MM.1S (cell line): Measurements from ENCODE around the gene PTPRG.

Experiments used
- DNase-seq: peaks from one replicate; pipeline ENCODE4 v3.0.0-alpha.2; 2015
- H2AFZ ChIP-seq: fragments of 300-600 bp; sonication (generic); 2 replicates; pipeline ENCODE4 v1.6.0; 2016; ENCODE audit warnings: antibody characterized with exemption, low read length
- H3F3A ChIP-seq: fragments of 300-600 bp; sonication (generic); 2 replicates; pipeline ENCODE4 v1.6.1; 2016; ENCODE audit warnings: mild to moderate bottlenecking, antibody characterized with exemption, low read length, moderate library complexity, mixed read lengths; ENCODE audit not compliant: insufficient read depth
- H3K27ac ChIP-seq: fragments of 300-600 bp; sonication (generic); 2 replicates; pipeline ENCODE4 v1.5.1; 2016; ENCODE audit warnings: mild to moderate bottlenecking, low read length
- H3K27me3 ChIP-seq: fragments of 300-600 bp; sonication (generic); replicated peaks from 2 replicates; pipeline ENCODE4 v1.6.0; 2016; ENCODE audit warnings: low read length; ENCODE audit not compliant: insufficient read depth
- H3K36me3 ChIP-seq: fragments of 300-600 bp; sonication (generic); replicated peaks from 2 replicates; pipeline ENCODE4 v1.6.1; 2016; ENCODE audit warnings: mild to moderate bottlenecking, low read length, mixed read lengths; ENCODE audit not compliant: insufficient read depth
- H3K4me1 ChIP-seq: fragments of 300-600 bp; sonication (generic); 2 replicates; pipeline ENCODE4 v1.6.1; 2016; ENCODE audit warnings: low read length, mixed read lengths
- H3K4me2 ChIP-seq: fragments of 300-600 bp; sonication (generic); 2 replicates; pipeline ENCODE4 v1.6.0; 2016; ENCODE audit warnings: low read depth, low read length
- H3K4me3 ChIP-seq: fragments of 300-600 bp; sonication (generic); 2 replicates; pipeline ENCODE4 v1.5.1; 2016; ENCODE audit warnings: low read length, mixed read lengths
- H3K79me2 ChIP-seq: fragments of 300-600 bp; sonication (generic); 2 replicates; pipeline ENCODE4 v1.6.1; 2016; ENCODE audit warnings: mixed run types, low read length, mixed read lengths
- H3K9ac ChIP-seq: fragments of 300-600 bp; sonication (generic); 2 replicates; pipeline ENCODE4 v1.6.1; 2016; ENCODE audit warnings: low read length, mixed read lengths
- H3K9me2 ChIP-seq: fragments of 300-600 bp; sonication (generic); replicated peaks from 2 replicates; pipeline ENCODE4 v1.6.1; 2016; ENCODE audit warnings: mild to moderate bottlenecking, low read length, mixed read lengths; ENCODE audit not compliant: insufficient read depth
- H3K9me3 ChIP-seq: fragments of 300-600 bp; sonication (generic); replicated peaks from 2 replicates; pipeline ENCODE4 v1.6.1; 2016; ENCODE audit warnings: mild to moderate bottlenecking, low read length, mixed read lengths; ENCODE audit not compliant: insufficient read depth
- H4K20me1 ChIP-seq: fragments of 300-600 bp; sonication (generic); 2 replicates; pipeline ENCODE4 v1.6.1; 2016; ENCODE audit warnings: mild to moderate bottlenecking, low read length, moderate library complexity, mixed read lengths; ENCODE audit not compliant: insufficient read depth
- CTCF ChIP-seq: fragments of 300-600 bp; sonication (generic); IDR thresholded peaks from 2 replicates; pipeline ENCODE4 v1.5.1; 2016; ENCODE audit warnings: antibody characterized with exemption, low read length, mixed read lengths
- EZH2 ChIP-seq: fragments of 300-600 bp; sonication (generic); optimal IDR thresholded peaks from 2 replicates; pipeline ENCODE3; 2017; ENCODE audit warnings: low read depth, mild to moderate bottlenecking, antibody characterized with exemption, low read length, mixed read lengths
- EZH2phosphoT487 ChIP-seq: fragments of 300-600 bp; sonication (generic); IDR thresholded peaks from 2 replicates; pipeline ENCODE4 v1.6.1; 2018; ENCODE audit warnings: antibody characterized with exemption, low read length

The PTPRG gene

GRCh38 chr3:61957259-61957658 is 395.9 kb downstream of the PTPRG start:
- DNase-seq: no peak
- H3K4me3 ChIP-seq: no peak overlapping the region
- H3K27me3 ChIP-seq: no peaks in the 10 kb centered on the region
- H3K4me1 ChIP-seq: no peaks in the 10 kb centered on the region
- no peaks in the 10 kb centered on the region for H3K9me3 ChIP-seq
- no peaks in the 10 kb centered on the region for H3K79me2 ChIP-seq
- no peaks in the 10 kb centered on the region for H3F3A ChIP-seq
- no peak overlapping the region for H3K27ac ChIP-seq
- TF ChIP-seq EZH2 (no peak), CTCF (no peak), EZH2phosphoT487 (no peak)
- no peaks in the 10 kb centered on the region for H3K36me3 ChIP-seq
- H3K4me2 ChIP-seq: no peak overlapping the region
- no peak overlapping the region for H2AFZ ChIP-seq
- H3K9me2 ChIP-seq: no peaks in the 10 kb centered on the region
- H3K9ac ChIP-seq: no peak overlapping the region
- no peaks in the 10 kb centered on the region for H4K20me1 ChIP-seq

- Histone ChIP-seq H4K20me1 (no peaks in the 10 kb centered on the region), H3K27me3 (no peaks in the 10 kb centered on the region), H3K9ac (no peak overlapping the region), H3K4me2 (no peak overlapping the region), H3K9me2 (no peaks in the 10 kb centered on the region), H3K36me3 (no peaks in the 10 kb centered on the region), H3F3A (no peaks in the 10 kb centered on the region), H3K27ac (no peak overlapping the region), H2AFZ (no peak overlapping the region), H3K4me1 (no peaks in the 10 kb centered on the region), H3K79me2 (no peaks in the 10 kb centered on the region), H3K9me3 (no peaks in the 10 kb centered on the region), H3K4me3 (no peak overlapping the region)
- no peak for DNase-seq
- TF ChIP-seq EZH2 (no peak), CTCF (no peak), EZH2phosphoT487 (no peak)
These were observed 399.6 kb downstream of the PTPRG start for GRCh38 chr3:61960976-61961375.

- H3K27ac ChIP-seq: no peak overlapping the region
- no peak overlapping the region for H3K4me3 ChIP-seq
- no peak overlapping the region for H3K4me2 ChIP-seq
- no peaks in the 10 kb centered on the region for H3F3A ChIP-seq
- H4K20me1 ChIP-seq: no peaks in the 10 kb centered on the region
- no peaks in the 10 kb centered on the region for H3K79me2 ChIP-seq
- no peak overlapping the region for H2AFZ ChIP-seq
- no peaks in the 10 kb centered on the region for H3K9me2 ChIP-seq
- H3K9ac ChIP-seq: no peak overlapping the region
- H3K9me3 ChIP-seq: no peaks in the 10 kb centered on the region
- TF ChIP-seq CTCF (no peak), EZH2 (no peak), EZH2phosphoT487 (no peak)
- H3K4me1 ChIP-seq: no peaks in the 10 kb centered on the region
- no peaks in the 10 kb centered on the region for H3K27me3 ChIP-seq
- no peak for DNase-seq
- H3K36me3 ChIP-seq: no peaks in the 10 kb centered on the region
These were observed 400.5 kb downstream of the PTPRG start for GRCh38 chr3:61961900-61962299.

- Histone ChIP-seq H3K9ac (no peak overlapping the region), H3K9me3 (no peaks in the 10 kb centered on the region), H2AFZ (no peak overlapping the region), H3K27ac (no peak overlapping the region), H3K79me2 (no peaks in the 10 kb centered on the region), H3K27me3 (no peaks in the 10 kb centered on the region), H3K4me3 (no peak overlapping the region), H3K36me3 (no peaks in the 10 kb centered on the region), H4K20me1 (no peaks in the 10 kb centered on the region), H3F3A (no peaks in the 10 kb centered on the region), H3K4me2 (no peak overlapping the region), H3K9me2 (no peaks in the 10 kb centered on the region), H3K4me1 (no peaks in the 10 kb centered on the region)
- no peak for TF ChIP-seq CTCF
- no peak for TF ChIP-seq EZH2
- TF ChIP-seq EZH2phosphoT487: no peak
- DNase-seq: no peak
These were observed 403.2 kb downstream of the PTPRG start for GRCh38 chr3:61964566-61964965.
